ENCODE data around the gene LPP.

GRCh38 chr3:188465311-188465710 lies 311.4 kb downstream of the LPP start:
- TF ChIP-seq CTCF (IDR thresholded peaks at IDR 0.05), result no peak
- TF ChIP-seq RFX5 (IDR thresholded peaks at IDR 0.05), result no peak
- TF ChIP-seq MAFK (IDR thresholded peaks at IDR 0.05; ENCODE audit: partially characterized antibody), result no peak
- no peak for TF ChIP-seq POLR2A (IDR thresholded peaks at IDR 0.05; ENCODE audit: low read length)
- no peak for TF ChIP-seq EP300 (IDR thresholded peaks at IDR 0.05)
- no peak for TF ChIP-seq CBX2 (IDR thresholded peaks at IDR 0.05; ENCODE audit: borderline replicate concordance, low read depth)
- TF ChIP-seq RCOR1 (IDR thresholded peaks at IDR 0.05; ENCODE audit: low read depth, low read length), result no peak
- no peak for TF ChIP-seq CHD2 (IDR thresholded peaks at IDR 0.05; ENCODE audit: low read length, partially characterized antibody)
- TF ChIP-seq PBX3 (IDR thresholded peaks at IDR 0.05), result no peak
- no peak for TF ChIP-seq GATA3 (IDR thresholded peaks at IDR 0.05; ENCODE audit: borderline replicate concordance)
- no peak for TF ChIP-seq BCL3 (IDR thresholded peaks at IDR 0.05)
- TF ChIP-seq USF2 (IDR thresholded peaks at IDR 0.05), result no peak
